HCT116 (cell line): Measurements from ENCODE around the gene DMXL2. TPM values are rescaled to one million over a fixed set of nuclear protein-coding genes. Genes with fewer than 3 reads are reported as not detected.

Experiments
- ATAC-seq: fragments of 200-7000 bp; cut with Tn5 transposase; 2 replicates; pipeline ENCODE4 v1.9.1; 2020; ENCODE audit warnings: mild to moderate bottlenecking, moderate library complexity
- BruUV-seq: library from RNA; stranded (reverse); fragments of 400-500 nt; replicated peaks from 2 replicates; lab custom pipeline; 2021; lab: Mats Ljungman, UMichigan
- CTCF ChIA-PET: fragments of 300-600 bp; sonication (Branson Sonifier 250); formaldehyde crosslinking; loops from one replicate; lab custom pipeline; 2021; ENCODE audit warnings: antibody characterized with exemption; lab: Charles Lee
- POLR2A ChIA-PET: fragments of 300-600, 350-600 bp; sonication (Branson Sonifier 250); formaldehyde crosslinking; loops from one replicate; lab custom pipeline; 2021; ENCODE audit warnings: antibody characterized with exemption; lab: Charles Lee
- RAD21 ChIA-PET, 2 experiments: fragments of 300-600 bp; sonication (Branson Sonifier 250); formaldehyde crosslinking; loops; one replicate each; lab custom pipeline; 2023; ENCODE audit warnings: low total read pairs in 2 of 2; ENCODE audit not compliant: uncharacterized antibody in 2 of 2, unreplicated experiment in 2 of 2, low non-redundant PET in 1 of 2; lab: Charles Lee
- DNase-seq: peaks from one replicate; pipeline ENCODE4 v3.0.0-alpha.2; 2010; ENCODE audit warnings: low read depth, low spot score
- H2AFZ ChIP-seq: fragments of 200-600 bp; shearing (Covaris generic), sonication (generic); 2 replicates; pipeline ENCODE4 v1.6.1; 2017; ENCODE audit warnings: low read depth, mixed run types, mixed read lengths, antibody characterized with exemption, low read length; ENCODE audit not compliant: poor library complexity, severe bottlenecking
- H3K27ac ChIP-seq: 2 replicates; pipeline ENCODE4 v1.5.1; 2012; ENCODE audit warnings: low read depth, low read length
- H3K27me3 ChIP-seq: fragments of 200-600 bp; sonication (generic); 2 replicates; pipeline ENCODE4 v1.6.1; 2016; ENCODE audit warnings: mixed run types, low read length, mixed read lengths; ENCODE audit not compliant: insufficient read depth
- H3K36me3 ChIP-seq, 2 experiments: fragments of 200-500 bp in 1 of 2; fragments of 200-600 bp in 1 of 2; sonication (Bioruptor generic) in 1 of 2; sonication (generic) in 1 of 2; 2 replicates each; pipeline versions ENCODE4 v1.5.1 to v1.6.1; 2014 to 2016; ENCODE audit warnings: low read length in 2 of 2, inconsistent platforms in 1 of 2, mixed read lengths in 1 of 2, mixed run types in 1 of 2; ENCODE audit not compliant: insufficient read depth in 2 of 2, control insufficient read depth in 1 of 2
- H3K4me1 ChIP-seq, 2 experiments: fragments of 200-600 bp in 1 of 2; sonication (generic) in 1 of 2; 2 replicates each; pipeline versions ENCODE4 v1.5.1 to v1.6.1; 2012 to 2017; ENCODE audit warnings: low read length in 2 of 2, inconsistent platforms in 1 of 2, mild to moderate bottlenecking in 1 of 2, mixed read lengths in 1 of 2, mixed run types in 1 of 2, moderate library complexity in 1 of 2; ENCODE audit not compliant: insufficient read depth in 2 of 2, control insufficient read depth in 1 of 2
- H3K4me2 ChIP-seq: fragments of 200-600 bp; sonication (generic); 2 replicates; pipeline ENCODE4 v1.6.1; 2017; ENCODE audit warnings: mixed run types, low read length, mixed read lengths
- H3K4me3 ChIP-seq, 2 experiments: fragments of 200-600 bp in 1 of 2; sonication (generic) in 1 of 2; replicated peaks in 1 of 2; 2 replicates each; pipeline ENCODE4 v1.5.1; 2011 to 2016; ENCODE audit warnings: low read length in 2 of 2, control low read depth in 1 of 2, low read depth in 1 of 2, mild to moderate bottlenecking in 1 of 2, mixed read lengths in 1 of 2, mixed run types in 1 of 2
- H3K79me2 ChIP-seq: fragments of 200-600 bp; sonication (generic); 2 replicates; pipeline ENCODE4 v1.6.1; 2017; ENCODE audit warnings: mild to moderate bottlenecking, mixed run types, low read length, moderate library complexity, mixed read lengths; ENCODE audit not compliant: insufficient read depth
- H3K9ac ChIP-seq: fragments of 200-600 bp; sonication (generic); 2 replicates; pipeline ENCODE4 v1.6.1; 2016; ENCODE audit warnings: low read length, mixed read lengths
- H3K9me2 ChIP-seq: fragments of 200-600 bp; sonication (generic), shearing (Covaris generic); 2 replicates; pipeline ENCODE4 v1.6.1; 2017; ENCODE audit warnings: mixed run types, mild to moderate bottlenecking, moderate library complexity; ENCODE audit not compliant: insufficient read depth
- H3K9me3 ChIP-seq, 2 experiments: fragments of 200-500 bp in 1 of 2; fragments of 200-600 bp in 1 of 2; sonication (Bioruptor generic) in 1 of 2; sonication (generic) in 1 of 2; 2 replicates each; pipeline ENCODE4 v1.6.1; 2014 to 2017; ENCODE audit warnings: low read length in 2 of 2, mixed read lengths in 2 of 2, inconsistent platforms in 1 of 2, low read depth in 1 of 2, mild to moderate bottlenecking in 1 of 2, mixed run types in 1 of 2, moderate library complexity in 1 of 2; ENCODE audit not compliant: control insufficient read depth in 1 of 2, insufficient read depth in 1 of 2
- H4K20me1 ChIP-seq: fragments of 200-600 bp; sonication (generic), shearing (Covaris generic); 2 replicates; pipeline ENCODE4 v1.6.1; 2017; ENCODE audit warnings: mixed run types, mild to moderate bottlenecking, moderate library complexity; ENCODE audit not compliant: insufficient read depth
- CBX3 ChIP-seq: IDR thresholded peaks from 2 replicates; pipeline ENCODE4 v1.6.1; 2012; ENCODE audit warnings: low read depth
- CEBPB ChIP-seq: IDR thresholded peaks from 2 replicates; pipeline ENCODE4 v1.6.1; 2012; ENCODE audit warnings: low read depth
- FOSL1 ChIP-seq: IDR thresholded peaks from 2 replicates; pipeline ENCODE4 v1.6.1; 2012; ENCODE audit warnings: low read depth
- JUND ChIP-seq: IDR thresholded peaks from 2 replicates; pipeline ENCODE4 v1.6.1; 2012
- POLR2AphosphoS5 ChIP-seq: IDR thresholded peaks from 2 replicates; pipeline ENCODE4 v1.6.1; 2011; ENCODE audit warnings: mild to moderate bottlenecking, low read depth, low read length, moderate library complexity
- SIN3A ChIP-seq: IDR thresholded peaks from 2 replicates; pipeline ENCODE4 v1.6.1; 2012; ENCODE audit warnings: low read depth
- SP1 ChIP-seq: IDR thresholded peaks from 2 replicates; pipeline ENCODE4 v1.6.1; 2012; ENCODE audit warnings: low read depth
- SRF ChIP-seq: IDR thresholded peaks from 2 replicates; pipeline ENCODE4 v1.6.1; 2012; ENCODE audit warnings: low read depth
- TCF7L2 ChIP-seq: IDR thresholded peaks from 2 replicates; pipeline ENCODE4 v1.7.0; 2011; ENCODE audit warnings: borderline replicate concordance, inconsistent platforms; ENCODE audit not compliant: insufficient read depth, insufficient read length; ENCODE audit errors: extremely low read depth
- YY1 ChIP-seq: IDR thresholded peaks from 2 replicates; pipeline ENCODE4 v1.6.1; 2011; ENCODE audit warnings: low read length, low read depth, moderate library complexity, mild to moderate bottlenecking; ENCODE audit not compliant: insufficient replicate concordance; ENCODE audit errors: extremely low read depth
- intact Hi-C: fragments of 100-400 bp; cut with micrococcal nuclease; formaldehyde crosslinking; loops from 2 replicates; pipeline ENCODE4 v1.10.0; 2022
- total RNA-seq: library from RNA; stranded (reverse); gene quantifications from one replicate; pipeline ENCODE4 v1.2.1, GENCODE V29; 2021; ENCODE audit not compliant: unreplicated experiment
- TF ChIP-seq, protein P1 (sequence below): IDR thresholded peaks from 2 replicates; pipeline ENCODE4 v1.6.1; 2012; ENCODE audit warnings: low read depth
- TF ChIP-seq, protein P2 (sequence below): IDR thresholded peaks from 2 replicates; pipeline ENCODE4 v1.6.1; 2012
- TF ChIP-seq, protein P3 (sequence below): IDR thresholded peaks from 2 replicates; pipeline ENCODE4 v1.6.1; 2012

DMXL2 gene
- total RNA-seq, 1 experiment from 2014 or later, result 21.5 TPM

DNA sequence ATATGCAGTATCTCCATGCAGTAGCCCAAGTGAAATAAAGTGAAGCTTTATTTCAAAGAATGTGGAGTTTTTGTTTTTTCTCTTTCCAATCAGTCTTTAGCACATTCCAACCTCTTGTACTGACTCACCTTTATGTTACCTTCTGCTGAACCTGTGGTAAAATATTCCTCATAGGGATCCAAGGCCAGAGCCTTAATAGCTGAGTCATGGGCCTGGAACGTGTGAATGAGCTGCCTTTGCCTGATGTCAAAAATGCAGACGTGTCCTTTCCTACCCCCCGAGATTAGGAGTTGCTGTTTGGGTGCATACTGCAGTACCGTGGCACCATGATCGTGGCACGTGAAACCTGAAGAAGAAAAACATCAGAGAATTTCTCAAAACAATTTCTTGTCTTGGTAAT lies 172.6 kb downstream of the DMXL2 start:
- BruUV-seq, result no TSS peak
- intact Hi-C loops, result no loop called here
- ChIA-PET CTCF (interaction anchor here (1.2 kb wide), 1 partner anchor 48 kb away, joined by 5 read pairs; no protein-coding TSS in a partner anchor), POLR2A (no interaction called here)
- peak; percentile 72 for DNase-seq
- peak; percentile 82 for ATAC-seq
- Histone ChIP-seq H3K9me2 (no peaks in the 10 kb centered on the region), H3K9me3 (no peaks in the 10 kb centered on the region), H4K20me1 (no peaks in the 10 kb centered on the region), H3K27me3 (no peaks in the 10 kb centered on the region; the same call in 1 of the 2 replicates)
- TF ChIP-seq SRF (peak; percentile 57; the same call in 1 of the 2 replicates), JUND (peak; percentile 86), CBX3 (peak; percentile 83; the same call in 1 of the 2 replicates), TCF7L2 (no peak), POLR2AphosphoS5 (peak; percentile 41; the same call in 1 of the 2 replicates), FOSL1 (peak; percentile 89), CEBPB (peak; percentile 62; the same call in 1 of the 2 replicates), SP1 (peak; percentile 82), SIN3A (peak; percentile 68), YY1 (peak; percentile 53)
- TF ChIP-seq, protein P1, sequence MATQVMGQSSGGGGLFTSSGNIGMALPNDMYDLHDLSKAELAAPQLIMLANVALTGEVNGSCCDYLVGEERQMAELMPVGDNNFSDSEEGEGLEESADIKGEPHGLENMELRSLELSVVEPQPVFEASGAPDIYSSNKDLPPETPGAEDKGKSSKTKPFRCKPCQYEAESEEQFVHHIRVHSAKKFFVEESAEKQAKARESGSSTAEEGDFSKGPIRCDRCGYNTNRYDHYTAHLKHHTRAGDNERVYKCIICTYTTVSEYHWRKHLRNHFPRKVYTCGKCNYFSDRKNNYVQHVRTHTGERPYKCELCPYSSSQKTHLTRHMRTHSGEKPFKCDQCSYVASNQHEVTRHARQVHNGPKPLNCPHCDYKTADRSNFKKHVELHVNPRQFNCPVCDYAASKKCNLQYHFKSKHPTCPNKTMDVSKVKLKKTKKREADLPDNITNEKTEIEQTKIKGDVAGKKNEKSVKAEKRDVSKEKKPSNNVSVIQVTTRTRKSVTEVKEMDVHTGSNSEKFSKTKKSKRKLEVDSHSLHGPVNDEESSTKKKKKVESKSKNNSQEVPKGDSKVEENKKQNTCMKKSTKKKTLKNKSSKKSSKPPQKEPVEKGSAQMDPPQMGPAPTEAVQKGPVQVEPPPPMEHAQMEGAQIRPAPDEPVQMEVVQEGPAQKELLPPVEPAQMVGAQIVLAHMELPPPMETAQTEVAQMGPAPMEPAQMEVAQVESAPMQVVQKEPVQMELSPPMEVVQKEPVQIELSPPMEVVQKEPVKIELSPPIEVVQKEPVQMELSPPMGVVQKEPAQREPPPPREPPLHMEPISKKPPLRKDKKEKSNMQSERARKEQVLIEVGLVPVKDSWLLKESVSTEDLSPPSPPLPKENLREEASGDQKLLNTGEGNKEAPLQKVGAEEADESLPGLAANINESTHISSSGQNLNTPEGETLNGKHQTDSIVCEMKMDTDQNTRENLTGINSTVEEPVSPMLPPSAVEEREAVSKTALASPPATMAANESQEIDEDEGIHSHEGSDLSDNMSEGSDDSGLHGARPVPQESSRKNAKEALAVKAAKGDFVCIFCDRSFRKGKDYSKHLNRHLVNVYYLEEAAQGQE, result no peak
- TF ChIP-seq, protein P2, sequence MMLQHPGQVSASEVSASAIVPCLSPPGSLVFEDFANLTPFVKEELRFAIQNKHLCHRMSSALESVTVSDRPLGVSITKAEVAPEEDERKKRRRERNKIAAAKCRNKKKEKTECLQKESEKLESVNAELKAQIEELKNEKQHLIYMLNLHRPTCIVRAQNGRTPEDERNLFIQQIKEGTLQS, result no peak
- TF ChIP-seq, protein P3, sequence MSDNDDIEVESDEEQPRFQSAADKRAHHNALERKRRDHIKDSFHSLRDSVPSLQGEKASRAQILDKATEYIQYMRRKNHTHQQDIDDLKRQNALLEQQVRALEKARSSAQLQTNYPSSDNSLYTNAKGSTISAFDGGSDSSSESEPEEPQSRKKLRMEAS, result peak; percentile 69
- TF ChIP-seq, all 23 proteins: peak for 10
- H3K36me3 ChIP-seq, result peaks cover 2 to 14% of the 10 kb centered on the region in 2 experiments; a peak in 3 of 4 replicates
- peak overlapping the region; percentile 63; the same call in 1 of the 2 replicates for H3K27ac ChIP-seq
- H2AFZ ChIP-seq, result no peak overlapping the region
- no peaks in the 10 kb centered on the region for H3K79me2 ChIP-seq
- peak overlapping the region in 1 of 2 experiments; percentile 23; a peak in 2 of 4 replicates for H3K4me3 ChIP-seq
- H3K9ac ChIP-seq, result peak overlapping the region; percentile 26
- peak overlapping the region; percentile 59 for H3K4me2 ChIP-seq
- RAD21 ChIA-PET, result no interaction called here
- peaks cover 26 to 60% of the 10 kb centered on the region in 2 experiments for H3K4me1 ChIP-seq
